HG03571 (cell line): ENCODE measurements around the gene DDX27.

Source experiments
- ATAC-seq: cut with Tn5 transposase; IDR thresholded peaks from one replicate; pipeline ENCODE4 v1.9.1; 2021; ENCODE audit not compliant: unreplicated experiment

The DDX27 gene

DNA sequence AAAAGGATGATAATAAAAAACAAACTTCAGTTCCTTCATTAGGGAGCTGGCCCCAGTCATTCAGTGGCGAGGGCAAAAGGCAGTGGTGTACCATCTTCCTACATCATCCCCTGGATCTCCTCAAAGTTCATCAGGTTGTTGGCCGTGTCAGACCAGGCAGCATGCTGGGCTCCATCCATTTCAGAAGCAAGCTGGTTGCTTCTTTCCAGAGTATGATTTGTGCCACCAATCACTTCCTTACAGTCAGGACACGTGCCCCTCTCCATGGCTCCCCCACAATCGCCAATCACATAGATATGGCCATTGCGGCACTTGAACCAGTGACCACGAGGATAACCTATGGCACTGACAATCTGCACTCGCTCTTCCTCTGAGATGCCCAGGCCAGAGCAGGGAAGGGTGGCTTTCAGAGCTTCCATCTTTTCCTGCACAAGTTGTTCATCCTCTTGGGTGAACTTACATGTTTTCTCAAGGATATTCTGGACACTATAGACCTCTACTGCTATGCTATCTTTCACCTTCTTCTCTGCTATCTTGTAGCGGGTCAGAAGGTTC lies 28.0 kb downstream of the DDX27 start:
- ATAC-seq, result no peak

DNA sequence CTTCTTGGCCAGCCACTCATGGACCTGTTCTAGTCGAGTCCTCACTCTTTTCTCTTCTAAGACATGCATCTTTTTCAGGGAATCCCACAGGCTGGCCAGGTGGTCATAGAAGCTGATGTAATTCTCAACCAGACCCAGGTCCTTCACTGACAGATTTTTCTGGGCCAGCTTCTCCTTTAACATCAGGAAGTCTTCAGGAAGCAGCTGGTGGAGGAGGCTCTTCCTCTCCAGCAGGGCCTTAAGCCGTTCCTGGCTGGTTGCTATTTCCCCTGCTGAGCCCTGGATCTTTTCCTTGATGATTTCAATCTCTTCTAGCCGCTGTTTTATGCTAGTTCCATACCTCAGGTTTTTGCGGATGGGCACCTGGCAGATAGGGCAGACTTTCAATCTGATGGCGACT lies 28.6 kb downstream of the DDX27 start:
- ATAC-seq, result no peak

DNA sequence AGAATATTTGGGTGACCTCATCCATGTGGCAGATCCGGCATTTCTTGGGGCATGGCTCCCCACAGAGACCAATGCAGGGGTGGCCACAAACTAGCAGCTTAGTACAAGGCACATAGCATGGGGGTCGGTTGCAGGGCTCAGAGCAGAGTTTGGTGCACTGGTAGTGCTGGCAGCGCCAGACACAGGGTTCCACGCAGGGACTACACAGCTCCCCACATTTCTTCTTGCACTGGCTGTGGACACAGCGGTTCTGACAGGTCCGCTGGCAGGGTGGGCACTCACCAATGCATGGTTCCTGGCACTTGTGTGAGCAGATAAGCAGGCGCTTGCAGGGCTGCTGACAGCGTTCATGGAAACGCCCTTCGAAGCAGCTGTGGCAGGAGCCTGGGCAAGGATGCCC lies 29.1 kb downstream of the DDX27 start:
- no peak for ATAC-seq

DNA sequence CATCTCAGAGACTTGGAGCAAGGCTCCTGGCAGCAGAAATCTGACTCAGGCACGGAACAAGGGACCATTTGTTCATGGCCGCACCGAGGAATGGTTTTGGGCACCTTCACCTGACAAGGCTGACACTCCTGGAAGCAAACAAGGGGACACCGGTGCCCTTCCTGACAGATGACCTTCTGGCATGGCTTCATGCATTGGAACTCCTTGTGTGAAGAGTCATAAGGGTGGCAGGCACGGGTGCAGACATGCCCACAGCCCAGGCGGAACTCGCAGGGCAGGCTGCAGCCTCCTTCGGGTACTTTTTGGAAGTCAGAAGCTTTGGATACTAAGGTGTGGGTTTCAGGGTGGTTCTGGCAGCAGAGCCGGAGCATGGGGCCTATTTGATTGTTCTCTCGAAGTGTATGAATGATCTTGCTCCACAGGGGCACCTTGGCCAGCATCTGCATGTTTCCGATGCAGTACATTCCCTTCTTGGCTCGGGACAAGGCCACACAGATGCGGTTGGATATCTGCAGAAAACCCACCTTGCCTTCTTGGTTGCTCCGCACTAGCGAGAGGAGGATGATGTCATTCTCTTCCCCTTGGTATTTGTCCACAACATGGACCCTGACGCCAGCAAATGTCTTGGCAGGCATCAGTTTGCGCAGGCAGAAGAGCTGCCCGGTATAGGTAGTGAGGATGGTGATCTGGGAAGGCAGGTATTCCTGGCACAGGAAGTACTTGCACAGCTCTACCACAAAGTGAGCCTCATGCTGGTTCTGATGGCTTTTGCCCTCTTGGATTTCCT lies 29.9 kb downstream of the DDX27 start:
- no peak for ATAC-seq

DNA sequence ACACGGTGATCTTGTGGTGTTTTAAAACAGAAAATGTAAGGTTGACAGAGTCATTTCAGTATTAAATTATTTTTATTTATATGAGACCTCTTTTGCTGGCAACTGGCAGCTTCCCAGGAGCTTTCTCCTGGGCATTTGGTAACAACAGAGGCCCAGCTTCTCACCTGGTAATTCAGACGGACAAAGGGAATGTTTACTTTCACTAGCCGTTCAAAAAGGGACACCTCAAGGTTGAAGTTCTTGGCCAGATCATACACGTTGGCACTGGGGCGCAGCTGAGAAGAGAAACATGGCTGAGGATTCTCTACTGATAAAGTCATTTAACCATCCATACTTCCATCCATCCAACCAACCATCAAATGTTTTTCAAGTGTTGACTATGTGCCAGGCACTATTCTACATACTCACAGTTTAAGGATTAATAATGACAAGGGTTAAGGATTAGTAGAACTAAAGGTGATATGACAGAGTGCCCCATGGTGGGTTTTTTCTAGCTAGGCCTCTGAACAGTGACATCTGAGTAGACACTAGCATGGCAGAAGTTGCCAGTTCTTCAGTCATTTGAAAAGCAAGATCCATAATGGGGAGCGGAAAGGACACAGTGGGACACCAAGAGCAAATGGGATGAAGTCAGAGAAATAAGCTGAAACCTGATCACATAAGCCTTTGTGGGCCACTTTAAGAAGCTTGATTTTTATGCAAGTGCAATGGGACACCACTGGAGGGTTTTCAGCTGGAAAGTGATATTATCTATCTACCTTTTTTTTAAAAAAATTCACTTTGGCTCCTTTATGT lies 33.5 kb downstream of the DDX27 start:
- ATAC-seq, result no peak

DNA sequence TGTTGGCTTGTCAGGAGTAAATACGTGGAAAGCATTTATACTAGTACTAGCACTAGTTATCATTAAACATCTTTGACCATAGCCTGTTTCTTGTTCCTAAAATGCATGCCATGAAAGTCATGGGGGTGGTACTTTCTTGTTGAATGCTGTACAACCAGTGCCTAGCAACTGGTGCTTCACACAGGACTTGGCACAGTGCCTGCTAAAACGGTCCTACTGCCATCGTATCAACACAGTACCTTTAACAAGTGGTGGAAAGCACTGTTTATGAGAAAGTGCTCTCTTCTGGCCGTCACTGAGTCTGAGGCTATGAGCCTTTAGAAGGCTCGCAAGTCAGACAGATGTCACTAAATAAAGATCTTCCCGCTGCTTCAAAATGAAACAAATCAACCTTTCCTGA lies 37.0 kb downstream of the DDX27 start:
- ATAC-seq, result no peak

DNA sequence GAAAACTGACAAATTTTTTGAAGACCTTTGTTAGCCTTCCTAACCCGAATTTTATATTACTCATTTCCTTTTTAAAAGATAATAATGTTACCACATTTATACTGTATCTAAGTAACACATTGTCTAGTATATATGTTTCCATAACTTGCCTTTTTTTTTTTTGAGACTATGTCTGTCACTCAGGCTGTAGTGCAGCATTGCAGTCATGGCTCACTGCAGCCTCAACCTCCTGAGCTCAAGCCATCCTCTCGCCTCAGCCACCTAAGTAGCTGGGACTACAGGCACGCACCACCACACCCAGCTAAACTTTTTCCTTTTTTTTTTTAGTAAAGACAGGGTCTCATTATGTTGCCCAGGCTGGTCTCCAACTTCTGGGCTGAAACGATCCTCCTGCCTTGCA lies 40.1 kb downstream of the DDX27 start:
- no peak for ATAC-seq

DNA sequence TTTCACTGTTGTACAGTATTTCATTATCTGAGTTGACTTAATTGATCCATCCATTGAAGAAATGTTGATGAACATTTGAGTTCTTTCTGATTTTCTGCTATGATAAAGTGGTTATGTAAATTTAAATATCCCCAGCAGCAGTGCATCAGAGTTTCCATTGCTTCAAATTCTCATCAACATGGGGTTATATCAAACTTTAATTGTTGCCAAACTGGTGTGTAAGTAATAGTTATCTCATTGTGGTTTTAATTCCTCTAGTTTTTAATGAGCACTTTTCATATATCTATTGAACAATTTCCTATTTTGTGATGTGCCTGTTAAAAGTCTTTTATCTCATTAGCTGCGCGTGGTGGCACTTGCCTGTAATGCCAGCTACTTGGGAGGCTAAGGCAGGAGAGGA lies 40.6 kb downstream of the DDX27 start:
- ATAC-seq, result no peak

DNA sequence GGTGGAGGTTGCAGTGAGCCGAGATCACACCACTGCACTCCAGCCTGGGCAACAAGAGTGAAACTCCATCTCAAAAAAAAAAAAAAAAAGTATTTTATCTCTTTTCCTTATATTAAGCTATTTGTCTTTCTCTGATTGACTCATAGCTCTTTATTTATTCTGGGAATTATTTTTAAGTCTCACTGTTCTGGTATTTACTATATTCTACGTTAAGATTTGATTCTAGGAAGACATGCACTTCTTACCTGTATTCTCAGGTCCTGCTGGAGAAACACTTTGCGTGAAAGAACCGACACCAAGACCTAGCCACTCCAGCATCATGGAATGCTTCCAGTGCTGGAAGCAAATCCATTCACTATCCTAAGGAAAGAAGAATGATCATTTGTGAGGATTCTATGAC lies 41.0 kb downstream of the DDX27 start:
- ATAC-seq, result no peak

DNA sequence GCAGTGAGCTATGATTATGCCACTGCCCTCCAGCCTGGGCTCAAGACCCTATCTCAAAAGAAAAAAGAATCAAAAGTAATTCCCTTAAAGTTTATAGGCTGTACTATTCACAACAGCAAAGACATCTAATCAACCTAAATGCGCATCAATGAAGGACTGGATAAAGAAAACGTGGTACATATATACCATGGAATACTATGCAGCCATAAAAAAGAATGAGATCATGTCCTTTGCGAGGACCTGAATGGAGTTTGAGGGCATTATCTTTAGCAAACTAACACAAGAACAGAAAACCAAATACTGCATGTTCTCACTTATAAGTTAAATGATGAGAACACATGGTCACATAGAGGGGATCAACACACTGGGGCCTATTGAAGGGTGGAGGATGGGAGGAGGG lies 42.0 kb downstream of the DDX27 start:
- ATAC-seq, result no peak

DNA sequence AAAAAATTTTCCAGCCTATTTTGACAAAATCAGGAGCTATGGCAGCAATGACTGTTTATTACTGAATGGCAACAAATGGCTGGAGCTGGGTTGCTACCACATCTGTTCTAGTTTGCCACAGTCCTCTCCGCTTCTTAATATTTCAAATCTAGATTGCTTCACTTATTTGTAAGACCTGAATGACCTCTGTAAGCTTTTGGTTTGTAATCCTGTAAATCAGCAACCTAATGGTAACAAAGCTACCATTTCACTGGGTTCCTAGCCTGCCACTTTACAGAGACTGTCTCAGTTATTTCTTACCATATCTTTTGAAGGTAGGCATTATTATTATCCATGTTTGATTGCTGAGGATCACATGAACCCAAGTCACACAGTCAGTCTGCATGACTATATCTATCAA lies 43.2 kb downstream of the DDX27 start:
- no peak for ATAC-seq

DNA sequence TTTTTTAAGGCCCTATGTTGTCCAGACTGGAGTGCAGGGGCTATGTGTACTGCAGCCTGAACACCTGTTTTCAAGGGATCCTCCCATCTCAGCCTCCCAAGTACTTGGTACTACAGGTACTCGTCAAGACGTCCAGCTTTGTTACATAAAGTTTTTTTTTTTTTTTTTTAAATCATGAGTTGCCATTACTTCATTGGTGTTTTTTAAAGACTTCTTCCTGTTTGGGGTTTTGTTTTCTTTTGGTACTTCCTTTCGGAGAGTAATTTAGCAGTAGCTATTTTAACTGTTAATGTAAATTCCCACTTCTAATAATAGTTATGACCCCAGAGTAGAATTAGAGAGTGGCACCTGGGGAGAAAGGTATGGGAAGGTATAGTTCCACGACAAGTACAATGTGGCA lies 48.1 kb downstream of the DDX27 start:
- no peak for ATAC-seq

DNA sequence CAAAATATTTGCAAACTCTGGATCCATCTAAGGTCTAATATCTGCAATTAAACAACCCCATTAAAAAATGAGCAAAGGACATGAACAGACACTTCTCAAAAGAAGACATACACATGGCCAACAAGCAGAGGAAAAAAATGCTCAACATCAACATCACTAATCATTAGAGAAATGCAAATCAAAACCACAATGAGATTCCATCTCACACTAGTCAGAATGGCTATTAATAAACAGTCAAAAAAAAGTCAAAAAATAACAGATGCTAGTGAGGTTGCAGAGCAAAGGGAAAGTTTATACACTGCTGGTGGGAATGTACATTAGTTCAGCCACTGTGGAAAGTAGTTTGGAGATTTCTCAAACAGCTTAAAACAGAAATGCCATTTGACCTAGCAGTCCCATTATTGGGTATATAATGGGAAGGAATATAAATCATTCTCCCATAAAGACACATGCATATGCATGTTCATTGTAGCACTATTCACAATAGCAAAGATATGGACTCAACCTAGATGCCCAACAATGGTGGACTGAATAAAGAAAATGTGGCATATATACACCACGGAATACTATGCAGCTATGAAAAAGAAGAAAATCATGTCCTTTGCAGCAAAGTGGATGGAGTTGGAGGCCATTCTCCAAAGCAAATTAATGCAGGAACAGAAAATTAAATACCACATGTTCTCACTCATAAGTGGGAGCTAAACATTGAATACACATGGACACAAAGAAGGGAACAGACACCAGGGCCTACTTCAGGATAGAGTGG lies 49.6 kb downstream of the DDX27 start:
- ATAC-seq, result no peak

DNA sequence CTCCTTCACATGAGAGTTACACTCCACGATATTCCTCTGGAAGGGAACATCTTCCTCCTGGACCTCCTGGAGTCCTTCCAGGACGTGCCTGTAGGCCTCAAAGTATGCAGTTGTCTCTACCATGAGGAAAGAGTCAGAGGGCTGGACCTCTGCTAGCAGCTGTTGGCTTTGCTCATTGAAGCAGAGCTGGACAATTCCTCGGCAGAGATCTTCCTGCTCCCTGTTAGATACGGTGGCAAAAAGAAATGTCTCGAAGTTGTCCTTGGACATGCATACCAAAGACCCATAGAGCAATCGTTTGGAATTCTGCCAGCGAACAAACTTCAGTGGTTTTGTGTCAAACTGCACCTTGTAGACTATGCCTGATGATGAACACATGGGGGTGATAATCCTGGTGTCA lies 51.0 kb downstream of the DDX27 start:
- ATAC-seq, result no peak

DNA sequence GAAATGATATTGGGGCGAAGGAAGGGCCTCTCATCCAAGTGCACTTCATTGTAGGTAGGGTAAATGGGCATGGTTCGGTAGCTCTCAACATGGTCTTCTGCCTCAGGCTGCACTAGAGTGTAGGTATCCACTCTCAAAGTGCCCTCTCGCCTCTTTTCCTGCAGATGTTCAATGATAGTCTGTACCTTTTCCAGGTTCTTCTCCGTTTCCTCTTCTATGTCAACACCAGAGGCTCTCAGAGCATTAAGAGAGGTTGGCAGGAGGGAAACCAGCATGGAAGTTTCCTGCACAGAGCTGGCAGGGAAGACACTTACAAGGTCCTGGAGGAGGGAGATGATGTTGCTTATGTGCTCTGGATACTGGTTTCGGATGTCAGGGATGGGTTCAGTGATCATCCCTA lies 51.5 kb downstream of the DDX27 start:
- no peak for ATAC-seq

DNA sequence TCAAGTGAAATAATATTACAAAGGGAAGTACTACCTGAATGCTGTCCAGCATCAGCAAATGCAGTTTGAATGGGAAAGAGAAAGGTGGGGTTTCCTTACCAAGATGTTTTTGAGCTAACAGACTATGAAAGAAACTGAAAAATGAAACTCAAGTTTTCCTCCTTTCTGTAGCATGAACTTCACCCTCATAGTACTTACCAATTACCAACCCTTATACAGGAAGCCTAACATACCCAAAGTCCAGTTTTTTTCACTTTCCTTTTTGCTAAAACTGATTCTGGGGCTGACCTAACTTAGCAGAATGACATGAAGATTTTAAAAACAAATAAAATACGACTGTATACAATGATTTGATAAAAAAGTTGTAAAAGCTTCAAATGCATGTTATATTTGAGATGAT lies 53.4 kb downstream of the DDX27 start:
- ATAC-seq, result no peak

DNA sequence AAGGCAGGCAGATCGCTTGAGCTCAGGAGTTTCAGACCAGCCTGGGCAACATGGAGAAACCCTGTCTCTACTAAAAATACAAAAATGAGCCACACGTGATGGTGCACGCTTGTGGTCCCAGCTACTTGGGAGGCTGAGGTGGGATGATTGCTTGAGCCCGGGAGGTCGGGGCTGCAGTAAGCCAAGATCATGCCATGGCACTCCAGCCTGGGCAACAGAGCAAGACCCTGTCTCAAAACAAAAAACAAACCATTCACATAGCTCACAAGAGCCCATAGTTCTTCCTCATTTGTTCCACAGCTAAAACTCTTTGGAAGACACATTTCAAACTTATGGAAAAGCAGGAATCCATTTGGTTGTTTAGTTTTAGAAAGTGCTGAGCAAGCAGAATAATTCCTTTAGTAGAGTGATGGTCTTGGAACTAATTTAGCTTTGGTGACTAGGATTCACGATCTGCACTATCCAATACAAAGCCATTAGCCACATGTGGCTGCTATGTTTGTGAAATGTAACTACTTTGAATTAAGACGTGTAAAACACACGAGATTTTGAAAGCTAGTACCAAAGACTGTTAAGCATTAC lies 54.6 kb downstream of the DDX27 start:
- ATAC-seq, result no peak

DNA sequence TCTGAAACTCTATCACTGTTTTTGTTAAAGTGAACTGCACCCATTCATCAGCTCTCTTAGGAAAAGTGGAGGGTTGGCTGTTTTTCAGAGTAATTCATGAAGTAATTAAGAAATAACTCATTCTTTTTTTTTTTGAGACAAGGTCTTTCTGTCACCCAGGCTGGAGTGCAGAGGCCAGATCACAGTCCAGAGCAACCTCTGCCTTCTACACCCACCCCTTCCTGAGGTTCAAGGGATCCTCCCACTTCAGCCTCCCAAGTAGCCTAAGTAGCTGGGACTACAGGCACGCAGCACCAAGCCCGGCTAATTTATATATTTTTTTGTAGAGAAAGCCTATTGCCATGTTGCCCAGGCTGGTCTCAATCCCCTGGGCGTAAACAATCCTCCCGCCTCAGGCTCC lies 56.0 kb downstream of the DDX27 start:
- ATAC-seq, result no peak

DNA sequence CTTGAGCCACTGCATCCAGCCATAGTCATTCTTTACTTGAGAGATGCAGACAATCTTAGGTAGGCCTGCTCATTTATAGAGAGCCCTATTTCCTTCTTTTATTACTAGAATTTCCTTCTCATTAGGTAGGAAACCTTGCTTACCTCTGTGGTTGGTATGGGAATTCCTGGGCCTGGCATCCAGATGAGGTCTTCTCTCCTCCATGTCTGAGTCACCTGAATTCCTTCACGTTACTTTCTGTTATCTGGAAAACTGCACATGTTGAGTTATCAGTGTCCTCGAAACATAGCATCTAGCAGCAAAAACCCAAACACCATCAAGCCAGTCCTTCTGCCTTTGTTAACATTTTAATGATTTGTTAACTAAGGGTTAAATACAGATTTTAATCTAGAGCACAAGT lies 56.4 kb downstream of the DDX27 start:
- no peak for ATAC-seq

DNA sequence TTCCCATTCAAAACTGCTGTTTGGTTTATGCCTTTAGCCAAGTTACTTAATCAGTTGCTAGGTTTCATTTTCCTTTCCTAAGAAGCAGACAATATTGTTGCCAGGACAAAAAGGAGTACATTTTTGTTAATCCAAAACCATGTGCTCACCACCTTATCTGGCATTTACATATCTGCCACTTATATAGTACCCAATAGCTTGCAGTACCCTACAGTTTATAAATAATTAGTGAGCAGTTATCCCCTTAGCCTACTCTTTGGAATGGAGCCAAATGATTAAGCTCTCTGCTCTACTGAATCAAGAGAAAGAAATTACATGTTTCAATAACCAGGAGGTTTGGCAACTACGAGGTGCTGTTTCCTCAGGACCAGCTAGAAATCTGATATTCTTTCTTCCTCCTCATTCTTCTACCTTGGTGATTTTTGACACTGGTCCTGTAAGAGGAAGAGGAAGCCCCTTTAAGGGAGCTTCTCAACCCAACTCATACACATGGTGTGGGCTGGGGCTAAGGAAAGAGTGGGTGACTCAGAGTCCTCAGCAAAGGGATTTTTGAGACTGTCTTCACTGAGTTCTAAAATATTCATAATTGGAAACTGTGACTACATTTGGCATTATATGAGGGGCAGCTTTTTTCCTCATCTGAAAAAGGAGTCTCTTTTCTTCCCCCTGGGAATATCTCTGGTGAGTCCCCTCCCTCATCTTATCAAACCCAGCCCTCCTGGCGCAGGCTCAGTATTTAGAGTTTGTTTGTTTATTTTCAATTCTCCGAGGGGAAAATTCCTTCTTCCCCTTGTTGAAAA lies 57.1 kb downstream of the DDX27 start:
- no peak for ATAC-seq
